Mucosa of descending colon (tissue), 3 donors: Measurements from ENCODE around the gene PFKL. TPM values are rescaled to one million over a fixed set of nuclear protein-coding genes. Genes with fewer than 3 reads are reported as not detected.
"Not testable (repeated sequence)": the region's sequence is repeated elsewhere in the genome, so short reads cannot be mapped to it uniquely, and the experiment has no call there.

Experiments used
- ATAC-seq: fragments of 200-7000 bp; cut with Tn5 transposase; one replicate; pipeline ENCODE4 v1.9.1; 2020; ENCODE audit warnings: mild to moderate bottlenecking, moderate library complexity
- DNase-seq, 3 donors: peaks; one replicate each; pipeline ENCODE4 v3.0.0-alpha.2; 2020
- H3K36me3 ChIP-seq: fragments of 200-600 bp; one replicate; pipeline ENCODE4 v1.8.0; 2021; ENCODE audit warnings: low read depth, mild to moderate bottlenecking
- H3K4me1 ChIP-seq: fragments of 200-600 bp; one replicate; pipeline ENCODE4 v1.8.0; 2021; ENCODE audit warnings: low read depth, mild to moderate bottlenecking
- H3K4me3 ChIP-seq: fragments of 200-600 bp; one replicate; pipeline ENCODE4 v1.8.0; 2021; ENCODE audit warnings: mild to moderate bottlenecking
- H3K9me3 ChIP-seq: fragments of 200-600 bp; one replicate; pipeline ENCODE4 v1.8.0; 2021; ENCODE audit warnings: mild to moderate bottlenecking
- CTCF ChIP-seq: fragments of 200-600 bp; IDR thresholded peaks from one replicate; pipeline ENCODE4 v1.8.0; 2022; ENCODE audit warnings: antibody characterized with exemption, mild to moderate bottlenecking
- intact Hi-C, 2 donors: fragments of 100-400 bp; cut with DNase I in 1 of 2; cut with micrococcal nuclease in 1 of 2; formaldehyde crosslinking; loops; one replicate each; pipeline versions ENCODE4 v1.11.0 to v1.11.1; 2022; cut with DNase I, micrococcal nuclease
- total RNA-seq, 3 donors: library from RNA; stranded (reverse); fragmentation: NEBNext Ultra II Directional in 2 of 3; extraction: Animal tissue kit (Norgen Biotek cat#: 25700) in 2 of 3; gene quantifications; one replicate each; pipeline versions ENCODE4 v1.2.1 to v1.2.4, GENCODE V29; 2021 to 2023
- donor health status: DM: no; HTN: no; CAD: no; lungs with moderate emphysema.
- donor health status: DM: no; HTN: no; CAD: no.
- donor health status: DM: no; HTN: yes; CAD: no.

PFKL gene
- total RNA-seq, 3 donors from 2014 or later, result 150 to 299 (median 237) TPM

- H3K36me3 ChIP-seq, result no peaks in the 10 kb centered on the region
- H3K4me1 ChIP-seq, result peaks cover 43% of the 10 kb centered on the region
- H3K9me3 ChIP-seq, result no peaks in the 10 kb centered on the region
- peak in 2 of 3 donors; percentile 36 to 59 for DNase-seq
- no peak for TF ChIP-seq CTCF
- H3K4me3 ChIP-seq, result no peak overlapping the region
- intact Hi-C loops, result no loop called here
- no peak for ATAC-seq
These were observed 1.3 kb downstream of the PFKL start for GRCh38 chr21:44301141-44301540.

GRCh38 chr21:44301961-44302406 is 2.1 kb downstream of the PFKL start:
- Histone ChIP-seq H3K36me3 (no peaks in the 10 kb centered on the region), H3K9me3 (no peaks in the 10 kb centered on the region), H3K4me1 (peaks cover 43% of the 10 kb centered on the region), H3K4me3 (no peak overlapping the region)
- ATAC-seq (peak; percentile 15), DNase-seq (peak in 2 of 3 donors; percentile 44 to 70)
- TF ChIP-seq CTCF, result no peak
- intact Hi-C loops, result no loop called here

GRCh38 chr21:44302573-44303401 is 2.9 kb downstream of the PFKL start:
- H3K36me3 ChIP-seq, H3K4me3 ChIP-seq, intact Hi-C loops, H3K9me3 ChIP-seq: not testable (repeated sequence)
- peak; percentile 19 for TF ChIP-seq CTCF
- peak; percentile 66 for ATAC-seq
- peaks cover 43% of the 10 kb centered on the region for H3K4me1 ChIP-seq
- peak; percentile 86 to 87 (median 87) for DNase-seq

GRCh38 chr21:44303490-44303981 is 3.7 kb downstream of the PFKL start:
- no peak for TF ChIP-seq CTCF
- ATAC-seq, result peak; percentile 58
- no peak overlapping the region for H3K4me3 ChIP-seq
- peaks cover 43% of the 10 kb centered on the region for H3K4me1 ChIP-seq
- no peaks in the 10 kb centered on the region for H3K36me3 ChIP-seq
- H3K9me3 ChIP-seq, result no peaks in the 10 kb centered on the region
- intact Hi-C loops, result no loop called here
- peak; percentile 84 to 86 (median 84) for DNase-seq

- Histone ChIP-seq H3K4me3 (no peak overlapping the region), H3K4me1 (peaks cover 43% of the 10 kb centered on the region), H3K9me3 (no peaks in the 10 kb centered on the region), H3K36me3 (no peaks in the 10 kb centered on the region)
- ATAC-seq (no peak), DNase-seq (peak in 1 of 3 donors; percentile 57)
- no peak for TF ChIP-seq CTCF
- intact Hi-C loops, result no loop called here
These were observed 4.3 kb downstream of the PFKL start for GRCh38 chr21:44304011-44304616.
